Suprapubic skin (tissue), 4 donors: ENCODE results near the gene SVIL.

Experiments
- EP300 ChIP-seq: sonication (generic); formaldehyde crosslinking; IDR thresholded peaks from one replicate; pipeline ENCODE4 v1.6.1; 2017; ENCODE audit warnings: antibody characterized with exemption
- POLR2A ChIP-seq, 2 donors: fragments of 450-650 bp; IDR thresholded peaks; one replicate each; pipeline ENCODE4 v1.6.1; 2017; ENCODE audit warnings: antibody characterized with exemption in 2 of 2, mild to moderate bottlenecking in 2 of 2, moderate library complexity in 2 of 2
- POLR2AphosphoS5 ChIP-seq, 3 donors: sonication (generic); formaldehyde crosslinking; IDR thresholded peaks; one replicate each; pipeline ENCODE4 v1.6.1; 2017; ENCODE audit warnings: antibody characterized with exemption in 3 of 3
- TF ChIP-seq, protein P1 (sequence below), 2 donors: fragments of 200-600 bp in 1 of 2; fragments of 450-650 bp in 1 of 2; sonication (generic) in 1 of 2; IDR thresholded peaks; one replicate each; pipeline ENCODE4 v1.5.1; 2016 to 2019; ENCODE audit warnings: antibody characterized with exemption in 2 of 2, mild to moderate bottlenecking in 1 of 2, moderate library complexity in 1 of 2

DNA sequence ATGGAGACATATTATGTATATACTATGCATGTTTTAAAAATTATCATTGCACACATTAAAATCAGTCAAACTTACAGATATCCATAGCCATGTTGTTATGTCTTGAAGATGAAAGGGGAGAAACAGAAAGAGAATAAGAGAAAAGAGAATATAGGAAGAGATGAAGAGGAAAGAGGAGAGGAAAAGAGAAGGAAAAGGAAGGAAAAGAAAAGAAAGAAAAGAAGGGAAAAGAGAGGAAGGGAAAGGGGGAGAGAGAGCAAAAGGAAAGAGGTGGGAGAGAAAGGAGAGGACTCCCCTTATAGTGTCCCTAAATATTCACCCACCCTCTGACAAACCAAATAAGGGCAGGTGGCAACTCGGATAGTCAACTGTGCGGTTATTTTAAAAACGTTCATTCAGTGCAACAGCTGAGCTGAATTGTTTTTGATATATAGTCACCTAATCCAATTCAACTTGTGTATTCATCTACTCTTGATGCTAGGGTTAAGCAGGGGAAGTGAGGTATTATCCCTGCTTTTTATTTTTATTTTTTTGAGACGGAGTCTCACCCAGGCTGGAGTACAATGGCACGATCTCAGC lies 14.6 kb downstream of the SVIL start:
- TF ChIP-seq, protein P1, sequence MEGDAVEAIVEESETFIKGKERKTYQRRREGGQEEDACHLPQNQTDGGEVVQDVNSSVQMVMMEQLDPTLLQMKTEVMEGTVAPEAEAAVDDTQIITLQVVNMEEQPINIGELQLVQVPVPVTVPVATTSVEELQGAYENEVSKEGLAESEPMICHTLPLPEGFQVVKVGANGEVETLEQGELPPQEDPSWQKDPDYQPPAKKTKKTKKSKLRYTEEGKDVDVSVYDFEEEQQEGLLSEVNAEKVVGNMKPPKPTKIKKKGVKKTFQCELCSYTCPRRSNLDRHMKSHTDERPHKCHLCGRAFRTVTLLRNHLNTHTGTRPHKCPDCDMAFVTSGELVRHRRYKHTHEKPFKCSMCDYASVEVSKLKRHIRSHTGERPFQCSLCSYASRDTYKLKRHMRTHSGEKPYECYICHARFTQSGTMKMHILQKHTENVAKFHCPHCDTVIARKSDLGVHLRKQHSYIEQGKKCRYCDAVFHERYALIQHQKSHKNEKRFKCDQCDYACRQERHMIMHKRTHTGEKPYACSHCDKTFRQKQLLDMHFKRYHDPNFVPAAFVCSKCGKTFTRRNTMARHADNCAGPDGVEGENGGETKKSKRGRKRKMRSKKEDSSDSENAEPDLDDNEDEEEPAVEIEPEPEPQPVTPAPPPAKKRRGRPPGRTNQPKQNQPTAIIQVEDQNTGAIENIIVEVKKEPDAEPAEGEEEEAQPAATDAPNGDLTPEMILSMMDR (IDR thresholded peaks at IDR 0.05) = no peak
- TF ChIP-seq POLR2AphosphoS5 (IDR thresholded peaks at IDR 0.05) (no peak), POLR2A (IDR thresholded peaks at IDR 0.05) (no peak), EP300 (no peak)
